K562 (cell line): ENCODE results near the gene RPL15.

Source experiments
- EZH2 ChIP-seq: IDR thresholded peaks from 2 replicates; pipeline ENCODE4 v1.6.1; 2012; ENCODE audit warnings: low read depth, mild to moderate bottlenecking, inconsistent platforms, low read length, borderline replicate concordance
- MCM2 ChIP-seq: fragments of 450-650 bp; IDR thresholded peaks from 2 replicates; pipeline ENCODE4 v1.6.1; 2017; ENCODE audit warnings: low read depth, mild to moderate bottlenecking
- PHF8 ChIP-seq: fragments of 200-600 bp; sonication (generic); IDR thresholded peaks from 2 replicates; pipeline ENCODE4 v1.6.1; 2012; ENCODE audit warnings: mixed run types, mild to moderate bottlenecking, inconsistent platforms, low read length, moderate library complexity, borderline replicate concordance
- ZKSCAN1 ChIP-seq: fragments of 150-350 bp; IDR thresholded peaks from 2 replicates; pipeline ENCODE4 v1.6.1; 2016; ENCODE audit warnings: low read depth, low read length
- ZNF121 ChIP-seq: sonication (generic); formaldehyde crosslinking; conservative IDR thresholded peaks from 2 replicates; pipeline ENCODE4 v1.8.0; 2022; ENCODE audit warnings: missing genetic modification reagents
- ZNF551 ChIP-seq: fragments of 250-450 bp; sonication (Bioruptor Pico); IDR thresholded peaks from 2 replicates; pipeline ENCODE4 v1.5.0; 2021; ENCODE audit warnings: mild to moderate bottlenecking, moderate library complexity
- ZNF584 ChIP-seq: fragments of 200-800 bp; sonication (Bioruptor generic); IDR thresholded peaks from 2 replicates; pipeline ENCODE4 v1.6.1; 2016; ENCODE audit warnings: low read depth, mild to moderate bottlenecking, missing genetic modification characterization, missing compliant biosample characterization
- TF ChIP-seq, protein P1 (sequence below), 3 experiments: IDR thresholded peaks in 2 of 3; conservative IDR thresholded peaks in 1 of 3; 2 replicates each; pipeline ENCODE4 v1.5.1; 2011 to 2012; ENCODE audit warnings: low read length in 3 of 3, mild to moderate bottlenecking in 3 of 3, control low read depth in 2 of 3, improper control_type of control experiment in 1 of 3, inconsistent platforms in 1 of 3, low read depth in 1 of 3, mixed read lengths in 1 of 3, moderate library complexity in 1 of 3; ENCODE audit not compliant: insufficient read depth in 2 of 3
- TF ChIP-seq, protein P2 (sequence below): fragments of 250-450 bp; sonication (Bioruptor Pico); IDR thresholded peaks from 2 replicates; pipeline ENCODE4 v1.4.0; 2020; ENCODE audit warnings: mild to moderate bottlenecking, moderate library complexity, borderline replicate concordance

DNA sequence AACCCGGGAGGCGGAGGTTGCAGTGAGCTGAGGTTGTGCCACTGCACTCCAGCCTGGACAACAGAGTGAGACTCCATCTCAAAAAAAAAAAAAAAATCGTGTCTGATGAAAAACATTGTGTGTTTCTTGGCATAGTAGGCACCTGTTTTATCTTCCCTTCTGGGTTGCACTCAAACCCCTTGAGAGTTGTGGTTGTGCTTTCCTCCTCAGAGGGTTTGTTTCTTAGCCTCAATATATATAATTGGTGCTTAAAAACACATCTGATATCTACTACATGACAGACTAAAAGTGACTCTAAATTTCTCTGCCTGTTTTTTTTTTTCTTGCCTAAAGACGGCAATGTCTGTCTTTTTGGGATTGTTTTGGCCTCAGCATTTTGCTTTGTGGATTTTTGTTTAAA is 35.7 kb downstream of the RPL15 start:
- no peak for TF ChIP-seq ZNF121
- TF ChIP-seq PHF8, result no peak
- TF ChIP-seq, protein P1, sequence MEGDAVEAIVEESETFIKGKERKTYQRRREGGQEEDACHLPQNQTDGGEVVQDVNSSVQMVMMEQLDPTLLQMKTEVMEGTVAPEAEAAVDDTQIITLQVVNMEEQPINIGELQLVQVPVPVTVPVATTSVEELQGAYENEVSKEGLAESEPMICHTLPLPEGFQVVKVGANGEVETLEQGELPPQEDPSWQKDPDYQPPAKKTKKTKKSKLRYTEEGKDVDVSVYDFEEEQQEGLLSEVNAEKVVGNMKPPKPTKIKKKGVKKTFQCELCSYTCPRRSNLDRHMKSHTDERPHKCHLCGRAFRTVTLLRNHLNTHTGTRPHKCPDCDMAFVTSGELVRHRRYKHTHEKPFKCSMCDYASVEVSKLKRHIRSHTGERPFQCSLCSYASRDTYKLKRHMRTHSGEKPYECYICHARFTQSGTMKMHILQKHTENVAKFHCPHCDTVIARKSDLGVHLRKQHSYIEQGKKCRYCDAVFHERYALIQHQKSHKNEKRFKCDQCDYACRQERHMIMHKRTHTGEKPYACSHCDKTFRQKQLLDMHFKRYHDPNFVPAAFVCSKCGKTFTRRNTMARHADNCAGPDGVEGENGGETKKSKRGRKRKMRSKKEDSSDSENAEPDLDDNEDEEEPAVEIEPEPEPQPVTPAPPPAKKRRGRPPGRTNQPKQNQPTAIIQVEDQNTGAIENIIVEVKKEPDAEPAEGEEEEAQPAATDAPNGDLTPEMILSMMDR (IDR thresholded peaks at IDR 0.05 in 2 of 3, conservative IDR thresholded peaks at IDR 0.05 in 1 of 3; ENCODE audit: insufficient read depth in 2 of 3, low read depth in 1 of 3, low read length in 3 of 3), result no peak
- no peak for TF ChIP-seq MCM2
- TF ChIP-seq, protein P2, sequence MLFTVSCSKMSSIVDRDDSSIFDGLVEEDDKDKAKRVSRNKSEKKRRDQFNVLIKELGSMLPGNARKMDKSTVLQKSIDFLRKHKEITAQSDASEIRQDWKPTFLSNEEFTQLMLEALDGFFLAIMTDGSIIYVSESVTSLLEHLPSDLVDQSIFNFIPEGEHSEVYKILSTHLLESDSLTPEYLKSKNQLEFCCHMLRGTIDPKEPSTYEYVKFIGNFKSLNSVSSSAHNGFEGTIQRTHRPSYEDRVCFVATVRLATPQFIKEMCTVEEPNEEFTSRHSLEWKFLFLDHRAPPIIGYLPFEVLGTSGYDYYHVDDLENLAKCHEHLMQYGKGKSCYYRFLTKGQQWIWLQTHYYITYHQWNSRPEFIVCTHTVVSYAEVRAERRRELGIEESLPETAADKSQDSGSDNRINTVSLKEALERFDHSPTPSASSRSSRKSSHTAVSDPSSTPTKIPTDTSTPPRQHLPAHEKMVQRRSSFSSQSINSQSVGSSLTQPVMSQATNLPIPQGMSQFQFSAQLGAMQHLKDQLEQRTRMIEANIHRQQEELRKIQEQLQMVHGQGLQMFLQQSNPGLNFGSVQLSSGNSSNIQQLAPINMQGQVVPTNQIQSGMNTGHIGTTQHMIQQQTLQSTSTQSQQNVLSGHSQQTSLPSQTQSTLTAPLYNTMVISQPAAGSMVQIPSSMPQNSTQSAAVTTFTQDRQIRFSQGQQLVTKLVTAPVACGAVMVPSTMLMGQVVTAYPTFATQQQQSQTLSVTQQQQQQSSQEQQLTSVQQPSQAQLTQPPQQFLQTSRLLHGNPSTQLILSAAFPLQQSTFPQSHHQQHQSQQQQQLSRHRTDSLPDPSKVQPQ, result no peak
- no peak for TF ChIP-seq EZH2
- no peak for TF ChIP-seq ZNF584 (CRISPR knock-in tag)
- TF ChIP-seq ZNF551 (CRISPR knock-in tag), result no peak
- TF ChIP-seq ZKSCAN1, result no peak
